NT2/D1 (cell line): ENCODE results near the gene MFAP3L.

Experiments
- SUZ12 ChIP-seq: IDR thresholded peaks from 2 replicates; pipeline ENCODE4 v1.6.1; 2011; ENCODE audit not compliant: insufficient read length, insufficient read depth; ENCODE audit errors: extremely low read depth
- YY1 ChIP-seq: IDR thresholded peaks from 2 replicates; pipeline ENCODE4 v1.6.1; 2011; ENCODE audit not compliant: insufficient read length, insufficient read depth
- ZNF274 ChIP-seq: IDR thresholded peaks from 2 replicates; pipeline ENCODE4 v1.6.1; 2011; ENCODE audit warnings: mild to moderate bottlenecking, low read depth, low read length

- TF ChIP-seq ZNF274 (no peak), YY1 (no peak), SUZ12 (no peak)
Measured at GRCh38 chr4:170035231-170035630, 9.0 kb upstream of the MFAP3L start.
